OCI-LY7 (cell line): ENCODE measurements around the gene ZNF80.

Experiments used
- EZH2phosphoT487 ChIP-seq: fragments of 200-600 bp; sonication (generic); IDR thresholded peaks from 2 replicates; pipeline ENCODE4 v1.6.1; 2018; ENCODE audit warnings: low read depth, borderline replicate concordance, mild to moderate bottlenecking, mixed run types, antibody characterized with exemption, low read length, moderate library complexity, mixed read lengths
- TF ChIP-seq, protein P1 (sequence below): fragments of 200-600 bp; sonication (generic); conservative IDR thresholded peaks from 2 replicates; pipeline ENCODE4 v1.5.1; 2014; ENCODE audit warnings: mild to moderate bottlenecking, antibody characterized with exemption, low read length, moderate library complexity, mixed read lengths

DNA sequence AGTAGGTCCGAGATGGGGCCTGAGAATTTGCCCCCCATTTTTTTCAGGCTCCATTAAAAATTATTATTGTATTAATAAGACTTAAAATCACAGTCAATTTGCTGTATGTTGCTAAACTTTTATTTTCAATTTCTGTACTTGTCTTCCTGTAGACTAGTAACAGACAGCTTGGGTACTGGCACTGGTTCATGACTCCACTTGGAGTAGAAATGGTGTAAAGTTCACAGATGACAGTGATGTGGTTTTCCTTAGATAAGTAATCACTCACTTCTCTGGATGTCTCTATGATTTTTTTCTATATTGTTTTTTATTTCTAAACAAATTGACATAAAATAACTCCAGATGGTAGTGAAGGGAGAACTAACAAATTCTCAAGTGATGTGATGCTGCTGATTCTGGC lies 15.6 kb upstream of the ZNF80 start:
- TF ChIP-seq, protein P1, sequence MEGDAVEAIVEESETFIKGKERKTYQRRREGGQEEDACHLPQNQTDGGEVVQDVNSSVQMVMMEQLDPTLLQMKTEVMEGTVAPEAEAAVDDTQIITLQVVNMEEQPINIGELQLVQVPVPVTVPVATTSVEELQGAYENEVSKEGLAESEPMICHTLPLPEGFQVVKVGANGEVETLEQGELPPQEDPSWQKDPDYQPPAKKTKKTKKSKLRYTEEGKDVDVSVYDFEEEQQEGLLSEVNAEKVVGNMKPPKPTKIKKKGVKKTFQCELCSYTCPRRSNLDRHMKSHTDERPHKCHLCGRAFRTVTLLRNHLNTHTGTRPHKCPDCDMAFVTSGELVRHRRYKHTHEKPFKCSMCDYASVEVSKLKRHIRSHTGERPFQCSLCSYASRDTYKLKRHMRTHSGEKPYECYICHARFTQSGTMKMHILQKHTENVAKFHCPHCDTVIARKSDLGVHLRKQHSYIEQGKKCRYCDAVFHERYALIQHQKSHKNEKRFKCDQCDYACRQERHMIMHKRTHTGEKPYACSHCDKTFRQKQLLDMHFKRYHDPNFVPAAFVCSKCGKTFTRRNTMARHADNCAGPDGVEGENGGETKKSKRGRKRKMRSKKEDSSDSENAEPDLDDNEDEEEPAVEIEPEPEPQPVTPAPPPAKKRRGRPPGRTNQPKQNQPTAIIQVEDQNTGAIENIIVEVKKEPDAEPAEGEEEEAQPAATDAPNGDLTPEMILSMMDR: no peak
- TF ChIP-seq EZH2phosphoT487: no peak
